Adipocyte (in vitro differentiated cells): ENCODE measurements around the gene KCNQ1.
A peak's percentile ranks its signal among the peaks of the same experiment; 100 is the strongest.

Source experiments
- DNase-seq: peaks from one replicate; pipeline ENCODE4 v3.0.0-alpha.2; 2015; ENCODE audit warnings: low read depth
- H3K27me3 ChIP-seq: replicated peaks from 2 replicates; pipeline ENCODE4 v1.7.0; 2013; ENCODE audit warnings: mild to moderate bottlenecking, low read length, moderate library complexity; ENCODE audit not compliant: control insufficient read depth, insufficient read depth
- H3K36me3 ChIP-seq: 2 replicates; pipeline ENCODE4 v1.7.0; 2013; ENCODE audit warnings: low read length, mild to moderate bottlenecking, moderate library complexity; ENCODE audit not compliant: control insufficient read depth, insufficient read depth, severe bottlenecking
- H3K4me1 ChIP-seq: 2 replicates; pipeline ENCODE4 v1.7.0; 2013; ENCODE audit warnings: mild to moderate bottlenecking, low read length, moderate library complexity; ENCODE audit not compliant: control insufficient read depth, insufficient read depth
- H3K4me3 ChIP-seq: 2 replicates; pipeline ENCODE4 v1.7.0; 2013; ENCODE audit warnings: mild to moderate bottlenecking, low read length, moderate library complexity
- H3K9ac ChIP-seq: 2 replicates; pipeline ENCODE4 v1.7.0; 2013; ENCODE audit warnings: mild to moderate bottlenecking, low read length, moderate library complexity
- H3K9me3 ChIP-seq: 2 replicates; pipeline ENCODE4 v1.7.0; 2013; ENCODE audit warnings: mild to moderate bottlenecking, low read length, moderate library complexity; ENCODE audit not compliant: control insufficient read depth

The KCNQ1 gene

GRCh38 chr11:2766166-2766565 lies 321.4 kb downstream of the KCNQ1 start:
- Histone ChIP-seq H3K4me3 (no peak overlapping the region), H3K9ac (no peak overlapping the region), H3K9me3 (no peaks in the 10 kb centered on the region), H3K27me3 (peaks cover 2% of the 10 kb centered on the region), H3K36me3 (no peaks in the 10 kb centered on the region), H3K4me1 (no peaks in the 10 kb centered on the region)
- DNase-seq: no peak

- no peak overlapping the region for H3K9ac ChIP-seq
- peaks cover 3% of the 10 kb centered on the region for H3K27me3 ChIP-seq
- no peaks in the 10 kb centered on the region for H3K9me3 ChIP-seq
- DNase-seq: no peak
- H3K4me3 ChIP-seq: no peak overlapping the region
- no peaks in the 10 kb centered on the region for H3K4me1 ChIP-seq
- H3K36me3 ChIP-seq: no peaks in the 10 kb centered on the region
These were observed 322.3 kb downstream of the KCNQ1 start for GRCh38 chr11:2767071-2767470.

- Histone ChIP-seq H3K9ac (no peak overlapping the region), H3K27me3 (peaks cover 3% of the 10 kb centered on the region), H3K36me3 (no peaks in the 10 kb centered on the region), H3K4me1 (no peaks in the 10 kb centered on the region), H3K9me3 (no peaks in the 10 kb centered on the region), H3K4me3 (no peak overlapping the region)
- DNase-seq: no peak
These were observed 323.0 kb downstream of the KCNQ1 start for GRCh38 chr11:2767801-2768200.

- Histone ChIP-seq H3K9ac (no peak overlapping the region), H3K9me3 (no peaks in the 10 kb centered on the region), H3K27me3 (peaks cover 11% of the 10 kb centered on the region), H3K36me3 (no peaks in the 10 kb centered on the region), H3K4me3 (no peak overlapping the region), H3K4me1 (no peaks in the 10 kb centered on the region)
- DNase-seq: peak; percentile 41
These were observed 323.9 kb downstream of the KCNQ1 start for GRCh38 chr11:2768471-2769408.

GRCh38 chr11:2769409-2770095 lies 324.7 kb downstream of the KCNQ1 start:
- H3K9me3 ChIP-seq: no peaks in the 10 kb centered on the region
- no peaks in the 10 kb centered on the region for H3K4me1 ChIP-seq
- H3K9ac ChIP-seq: no peak overlapping the region
- DNase-seq: no peak
- no peak overlapping the region for H3K4me3 ChIP-seq
- H3K36me3 ChIP-seq: no peaks in the 10 kb centered on the region
- peaks cover 19% of the 10 kb centered on the region for H3K27me3 ChIP-seq

GRCh38 chr11:2770096-2770751 lies 325.4 kb downstream of the KCNQ1 start:
- H3K4me1 ChIP-seq: no peaks in the 10 kb centered on the region
- no peak for DNase-seq
- H3K9me3 ChIP-seq: no peaks in the 10 kb centered on the region
- H3K9ac ChIP-seq: no peak overlapping the region
- no peak overlapping the region for H3K4me3 ChIP-seq
- peaks cover 20% of the 10 kb centered on the region for H3K27me3 ChIP-seq
- H3K36me3 ChIP-seq: no peaks in the 10 kb centered on the region

- no peak for DNase-seq
These were observed 326.0 kb downstream of the KCNQ1 start for GRCh38 chr11:2770761-2771301.

GRCh38 chr11:2771758-2772466 lies 327.1 kb downstream of the KCNQ1 start:
- Histone ChIP-seq H3K27me3 (peaks cover 30% of the 10 kb centered on the region), H3K9me3 (no peaks in the 10 kb centered on the region), H3K4me1 (no peaks in the 10 kb centered on the region), H3K9ac (no peak overlapping the region), H3K36me3 (no peaks in the 10 kb centered on the region), H3K4me3 (no peak overlapping the region)
- no peak for DNase-seq

More at GRCh38 chr11:2770761-2771301, 326.0 kb downstream of the KCNQ1 start:
- H3K9ac ChIP-seq: no peak overlapping the region
- no peaks in the 10 kb centered on the region for H3K9me3 ChIP-seq
- H3K4me1 ChIP-seq: no peaks in the 10 kb centered on the region
- peaks cover 25% of the 10 kb centered on the region for H3K27me3 ChIP-seq
- no peaks in the 10 kb centered on the region for H3K36me3 ChIP-seq
- H3K4me3 ChIP-seq: no peak overlapping the region

GRCh38 chr11:2772544-2773031 lies 327.8 kb downstream of the KCNQ1 start:
- no peak overlapping the region for H3K9ac ChIP-seq
- H3K36me3 ChIP-seq: no peaks in the 10 kb centered on the region
- no peak overlapping the region for H3K4me3 ChIP-seq
- no peaks in the 10 kb centered on the region for H3K4me1 ChIP-seq
- peak; percentile 28 for DNase-seq
- H3K9me3 ChIP-seq: no peaks in the 10 kb centered on the region
- peaks cover 30% of the 10 kb centered on the region for H3K27me3 ChIP-seq

- Histone ChIP-seq H3K27me3 (peaks cover 30% of the 10 kb centered on the region), H3K9ac (no peak overlapping the region), H3K9me3 (no peaks in the 10 kb centered on the region), H3K36me3 (no peaks in the 10 kb centered on the region), H3K4me3 (no peak overlapping the region), H3K4me1 (peaks cover 7% of the 10 kb centered on the region)
- DNase-seq: no peak
These were observed 329.6 kb downstream of the KCNQ1 start for GRCh38 chr11:2774173-2775082.
